Measurements from ENCODE around the gene RGS2. TPM values are rescaled to one million over a fixed set of nuclear protein-coding genes. Genes with fewer than 3 reads are reported as not detected.
A peak's percentile ranks its signal among the peaks of the same experiment; 100 is the strongest.

Gene RGS2
- total and polyA plus RNA-seq, 9 of the 15 experiments (the other 6 are each of a cell fraction or from before 2014, with no cell fraction given), result 2.5 to 5.4 (median 3.8) TPM

DNA sequence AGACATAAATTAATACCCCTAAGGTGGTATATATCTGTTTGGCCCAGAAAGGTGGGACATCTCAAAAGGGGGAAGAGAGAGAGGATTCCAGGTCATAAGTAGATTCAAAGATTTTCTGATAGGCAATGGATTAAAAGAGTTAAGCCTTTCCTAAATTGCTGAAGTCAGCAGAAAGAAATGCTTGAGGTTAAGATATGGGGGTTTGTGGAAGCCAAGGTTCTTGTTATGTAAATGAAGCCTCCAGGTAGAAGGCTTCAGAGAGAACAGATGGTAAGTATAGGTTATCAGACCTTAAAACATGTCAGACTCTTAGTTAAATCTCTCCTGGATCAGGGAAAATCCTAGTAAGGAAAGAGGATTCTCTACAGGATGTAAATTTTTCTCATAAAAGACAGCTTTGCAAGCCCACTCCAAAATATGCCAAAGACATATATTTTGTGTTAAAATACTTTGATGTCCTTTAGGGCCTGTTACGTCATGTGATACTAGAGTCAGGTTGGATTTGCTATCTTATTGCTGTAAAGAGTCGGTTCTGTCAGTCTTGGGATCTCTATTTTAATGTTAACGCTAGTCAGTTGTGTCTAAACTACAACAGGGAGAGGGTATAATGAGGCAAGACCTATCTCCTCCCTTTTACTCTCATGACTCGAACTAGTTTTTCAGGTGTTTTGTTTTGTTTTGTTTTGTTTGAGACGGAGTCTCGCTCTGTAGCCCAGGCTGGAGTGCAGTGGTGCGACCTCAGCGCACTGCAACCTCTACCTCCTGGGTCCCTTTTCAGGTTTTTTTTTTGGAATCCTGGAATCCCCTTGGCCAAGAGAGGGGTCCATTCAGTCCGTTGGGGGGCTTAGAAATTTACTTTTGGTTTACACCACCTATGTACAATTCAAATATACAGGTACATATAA is 30.6 kb downstream of the RGS2 start:
- H3K79me2 ChIP-seq (ENCODE audit: control insufficient read depth, insufficient read depth, low read length), result no peaks in the 10 kb centered on the region
- no peaks in the 10 kb centered on the region for H3K4me1 ChIP-seq (replicated peaks in 1 of 2; ENCODE audit: control insufficient read depth in 2 of 2, insufficient read depth in 2 of 2, low read length in 2 of 2)
- ATAC-seq (no peak), DNase-seq (ENCODE audit: extremely low read depth in 1 of 4, low spot score in 3 of 4) (no peak), FAIRE-seq (no peak)
- intact Hi-C loops (cut with micrococcal nuclease) (no loop called here), in situ Hi-C loops (cut with MboI) (no loop called here)
- peaks cover 0 to 6% of the 10 kb centered on the region in 2 experiments; a peak in 1 of 5 replicates for H3K27me3 ChIP-seq (ENCODE audit: control insufficient read depth in 2 of 2, insufficient read depth in 2 of 2, low read length in 2 of 2)
- no TSS peak for BruUV-seq (replicated peaks)
- ChIA-PET POLR2A (no interaction called here), CTCF (ENCODE audit: low intra/inter-chr PET ratio) (no interaction called here)
- H3K27ac ChIP-seq (ENCODE audit: extremely low read depth, low read depth, low read length), result no peak overlapping the region
- under 1% methylated on average over 9 of the region's 9 CpGs for WGBS (ENCODE audit: insufficient coverage, low coverage, missing lambda C conversion rate)
- H3K9me3 ChIP-seq (replicated peaks; ENCODE audit: control insufficient read depth, insufficient read depth, low read depth, low read length), result no peaks in the 10 kb centered on the region
- H4K20me1 ChIP-seq (replicated peaks; ENCODE audit: control insufficient read depth, insufficient read depth, low read length), result no peaks in the 10 kb centered on the region
- H3K4me3 ChIP-seq, result no peak overlapping the region
- H3K4me2 ChIP-seq (ENCODE audit: insufficient read depth, low read length), result no peak overlapping the region
- H3K36me3 ChIP-seq (ENCODE audit: control insufficient read depth, insufficient read depth, low read length), result no peaks in the 10 kb centered on the region
- no peaks in the 10 kb centered on the region for H3K9me1 ChIP-seq (ENCODE audit: control insufficient read depth, insufficient read depth, low read length)
- H3K9ac ChIP-seq (ENCODE audit: insufficient read depth in 1 of 2, low read depth in 2 of 2, low read length in 2 of 2), result no peak overlapping the region
- no peak overlapping the region for H2AFZ ChIP-seq (ENCODE audit: low read depth, low read length)
- no peak for TF ChIP-seq NR2F6 (CRISPR knock-in tag; IDR thresholded peaks at IDR 0.05)
- TF ChIP-seq ZNF707 (CRISPR knock-in tag; conservative IDR thresholded peaks at IDR 0.05), result no peak
- peak; percentile 88 for TF ChIP-seq ZNF316 (IDR thresholded peaks at IDR 0.05)
- TF ChIP-seq MAFK (IDR thresholded peaks at IDR 0.05; ENCODE audit: low read length), result peak; percentile 93
- TF ChIP-seq, protein P1, sequence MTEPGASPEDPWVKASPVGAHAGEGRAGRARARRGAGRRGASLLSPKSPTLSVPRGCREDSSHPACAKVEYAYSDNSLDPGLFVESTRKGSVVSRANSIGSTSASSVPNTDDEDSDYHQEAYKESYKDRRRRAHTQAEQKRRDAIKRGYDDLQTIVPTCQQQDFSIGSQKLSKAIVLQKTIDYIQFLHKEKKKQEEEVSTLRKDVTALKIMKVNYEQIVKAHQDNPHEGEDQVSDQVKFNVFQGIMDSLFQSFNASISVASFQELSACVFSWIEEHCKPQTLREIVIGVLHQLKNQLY (CRISPR knock-in tag; conservative IDR thresholded peaks at IDR 0.05), result no peak
- peak; percentile 93 for TF ChIP-seq MAFF (IDR thresholded peaks at IDR 0.05; ENCODE audit: low read length)
- TF ChIP-seq SNRNP70 (optimal IDR thresholded peaks at IDR 0.05; ENCODE audit: low read depth, low read length), result no peak
- TF ChIP-seq DEAF1 (CRISPR knock-in tag; IDR thresholded peaks at IDR 0.05), result no peak
- TF ChIP-seq ZNF57 (CRISPR knock-in tag; IDR thresholded peaks at IDR 0.05), result no peak
- peak; percentile 82 for TF ChIP-seq MAFG (tag; conservative IDR thresholded peaks at IDR 0.05)
- TF ChIP-seq ZKSCAN8 (CRISPR knock-in tag; IDR thresholded peaks at IDR 0.05), result no peak
- TF ChIP-seq NBN (IDR thresholded peaks at IDR 0.05; ENCODE audit: low read depth), result no peak
- TF ChIP-seq GTF2A2 (tag; IDR thresholded peaks at IDR 0.05), result no peak
- TF ChIP-seq TAF9B (IDR thresholded peaks at IDR 0.05; ENCODE audit: partially characterized antibody), result no peak
- TF ChIP-seq ZNF280A (IDR thresholded peaks at IDR 0.05; ENCODE audit: low read depth, partially characterized antibody), result no peak
- no peak for TF ChIP-seq CHD1 (IDR thresholded peaks at IDR 0.05; ENCODE audit: low read length)
- TF ChIP-seq ATF7 (IDR thresholded peaks at IDR 0.05), result no peak
